Umbilical cord (tissue), 2 donors: ENCODE results near the gene FNDC3B. TPM values are rescaled to one million over a fixed set of nuclear protein-coding genes. Genes with fewer than 3 reads are reported as not detected.
A peak's percentile ranks its signal among the peaks of the same experiment; 100 is the strongest.

Experiments
- DNase-seq: peaks from one replicate; pipeline ENCODE4 v3.0.0-alpha.2; 2015; ENCODE audit warnings: low spot score
- total RNA-seq: library from RNA; depleted of rRNA; stranded (reverse); fragments of >200 nt; gene quantifications from one replicate; pipeline ENCODE4 v1.2.3, GENCODE V29; 2014; ENCODE audit warnings: low replicate concordance; ENCODE audit not compliant: insufficient read depth

The FNDC3B gene
- total RNA-seq, 1 donor from 2014 or later = 266 TPM

- no peak for DNase-seq
These were observed 73.3 kb downstream of the FNDC3B start for GRCh38 chr3:172112734-172113120.

GRCh38 chr3:172113710-172114109, 74.3 kb downstream of the FNDC3B start:
- DNase-seq = no peak

GRCh38 chr3:172115059-172115458, 75.7 kb downstream of the FNDC3B start:
- DNase-seq = no peak

- DNase-seq = no peak
These were observed 76.4 kb downstream of the FNDC3B start for GRCh38 chr3:172115787-172116186.

- no peak for DNase-seq
These were observed 78.6 kb downstream of the FNDC3B start for GRCh38 chr3:172118019-172118418.

- no peak for DNase-seq
These were observed 80.0 kb downstream of the FNDC3B start for GRCh38 chr3:172119266-172119969.

GRCh38 chr3:172120912-172121311, 81.5 kb downstream of the FNDC3B start:
- no peak for DNase-seq

- no peak for DNase-seq
These were observed 82.6 kb downstream of the FNDC3B start for GRCh38 chr3:172121981-172122380.

- no peak for DNase-seq
These were observed 84.9 kb downstream of the FNDC3B start for GRCh38 chr3:172124271-172124670.

- DNase-seq = no peak
These were observed 85.7 kb downstream of the FNDC3B start for GRCh38 chr3:172125053-172125452.

GRCh38 chr3:172125963-172126457, 86.6 kb downstream of the FNDC3B start:
- DNase-seq = peak; percentile 64

GRCh38 chr3:172126741-172127140, 87.4 kb downstream of the FNDC3B start:
- DNase-seq = no peak

- no peak for DNase-seq
These were observed 87.8 kb downstream of the FNDC3B start for GRCh38 chr3:172127141-172127540.

- DNase-seq = no peak
These were observed 88.7 kb downstream of the FNDC3B start for GRCh38 chr3:172127929-172128580.

- no peak for DNase-seq
These were observed 89.5 kb downstream of the FNDC3B start for GRCh38 chr3:172128858-172129257.

GRCh38 chr3:172129498-172129849, 90.1 kb downstream of the FNDC3B start:
- no peak for DNase-seq

GRCh38 chr3:172129850-172130716, 90.7 kb downstream of the FNDC3B start:
- peak; percentile 94 for DNase-seq

- no peak for DNase-seq
These were observed 91.3 kb downstream of the FNDC3B start for GRCh38 chr3:172130717-172131050.

GRCh38 chr3:172131746-172132145, 92.4 kb downstream of the FNDC3B start:
- no peak for DNase-seq

GRCh38 chr3:172132159-172132586, 92.8 kb downstream of the FNDC3B start:
- no peak for DNase-seq

- no peak for DNase-seq
These were observed 93.4 kb downstream of the FNDC3B start for GRCh38 chr3:172132721-172133311.

GRCh38 chr3:172133838-172134237, 94.5 kb downstream of the FNDC3B start:
- DNase-seq = no peak
